T-helper 1 cell treated with Interleukin-12 subunit alpha and Interleukin-12 subunit beta and Interleukin-4 antibody, amounts not matched to agents 30 ng/mL and 1 ng/mL, for 36 hours (primary cell): Measurements from ENCODE around the gene TPCN2. TPM values are rescaled to one million over a fixed set of nuclear protein-coding genes. Genes with fewer than 3 reads are reported as not detected.
"Not testable (repeated sequence)": the region's sequence is repeated elsewhere in the genome, so short reads cannot be mapped to it uniquely, and the experiment has no call there.

Experiments used
- intact Hi-C: fragments of 100-400 bp; cut with micrococcal nuclease; formaldehyde crosslinking; loops from one replicate; pipeline ENCODE4 v1.15.1; 2024
- total RNA-seq: library from RNA; stranded (reverse); gene quantifications from 2 replicates; pipeline ENCODE4 v1.2.3, GENCODE V29; 2022

The TPCN2 gene
- total RNA-seq, 1 donor from 2014 or later: 20.4 TPM

DNA sequence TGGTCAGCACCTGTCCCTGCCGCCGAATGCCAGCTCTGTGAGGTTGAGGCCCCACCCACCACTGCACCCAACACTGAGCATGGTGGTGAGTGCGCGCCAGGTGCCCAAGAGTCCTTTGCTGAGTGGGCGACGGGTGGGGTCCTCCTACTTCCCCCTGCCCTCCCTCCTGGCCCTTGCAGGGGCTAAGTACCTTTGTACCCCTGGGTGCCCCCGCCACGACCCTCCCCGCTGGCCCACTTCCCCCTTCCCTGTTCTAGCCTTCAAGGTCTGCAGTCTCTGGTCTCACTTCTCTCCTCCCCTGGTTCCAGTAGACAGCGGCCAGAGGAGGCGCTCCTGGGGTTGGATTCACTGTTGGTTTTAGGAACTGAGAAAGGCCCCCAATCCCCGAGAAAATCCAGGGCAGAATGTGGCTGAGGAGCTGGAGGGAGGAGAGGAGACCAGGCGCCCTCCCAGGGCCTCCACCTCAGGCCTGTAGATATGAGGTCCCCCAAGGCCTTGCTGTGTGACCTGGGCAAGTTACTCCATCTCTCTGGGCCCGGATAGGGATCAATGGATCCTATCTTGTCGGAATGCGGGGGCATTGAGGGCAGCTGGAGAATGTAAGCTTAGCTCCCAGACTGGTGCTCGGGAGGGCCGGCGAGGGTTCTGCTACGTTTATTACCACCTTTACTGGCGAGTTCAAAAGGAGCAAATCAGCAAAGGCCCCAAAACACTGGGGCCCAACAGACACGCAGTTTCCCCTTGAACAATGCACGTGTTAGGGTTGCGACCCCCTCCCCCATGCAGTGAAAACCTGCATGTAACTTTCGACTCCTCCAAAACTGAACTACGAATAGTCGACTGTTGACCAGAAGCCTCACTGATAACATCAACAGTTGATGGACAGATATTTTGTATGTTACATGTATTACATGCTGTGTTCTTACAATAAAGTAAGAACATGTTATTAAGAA lies 75.1 kb downstream of the TPCN2 start:
- intact Hi-C loops: loop anchor here (2.0 kb wide), 2 partner anchors 43 to 173 kb away; no protein-coding TSS in a partner anchor

GRCh38 chr11:69125861-69126260 lies 77.1 kb downstream of the TPCN2 start:
- intact Hi-C loops: loop anchor here (2.0 kb wide), 1 partner anchor 41 kb away; no protein-coding TSS in a partner anchor

GRCh38 chr11:69126286-69126685 lies 77.6 kb downstream of the TPCN2 start:
- intact Hi-C loops: no loop called here

DNA sequence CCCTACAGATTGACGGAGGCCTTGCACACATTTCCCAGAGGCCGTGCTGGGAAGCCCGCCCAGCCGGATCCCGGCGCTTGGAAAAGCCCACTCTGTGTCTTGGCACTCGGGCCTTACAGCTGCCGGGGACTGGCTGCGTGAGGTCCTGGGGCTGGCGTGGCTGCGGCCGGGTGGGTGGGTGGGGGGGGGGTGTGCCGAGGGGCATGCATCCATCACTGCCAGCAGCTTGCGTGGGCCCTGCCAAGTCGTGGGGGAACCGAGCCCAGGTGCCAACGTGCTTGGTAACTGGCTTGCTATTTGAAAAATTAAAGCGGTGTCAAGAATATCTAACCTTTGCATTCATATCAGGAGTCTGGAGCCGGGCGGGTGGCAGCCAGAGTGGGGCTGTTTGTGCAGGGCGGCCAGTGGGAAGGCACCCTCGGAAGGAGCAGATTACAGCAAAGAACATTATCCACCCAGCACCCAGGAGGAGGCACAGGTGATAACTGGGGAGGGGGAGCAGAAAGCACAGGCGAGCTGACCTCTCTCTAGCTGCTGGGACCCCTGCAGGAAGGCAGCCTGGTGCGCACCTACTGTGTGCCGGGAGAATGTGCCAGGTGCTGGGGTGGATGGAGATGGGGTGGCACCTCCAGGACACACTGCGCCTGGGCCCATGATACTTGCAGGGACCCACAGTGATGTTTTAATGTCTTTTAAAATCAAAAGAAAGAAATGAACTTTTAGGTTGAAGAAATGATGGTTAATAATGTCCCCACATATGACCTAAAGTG lies 78.5 kb downstream of the TPCN2 start:
- intact Hi-C loops: no loop called here

DNA sequence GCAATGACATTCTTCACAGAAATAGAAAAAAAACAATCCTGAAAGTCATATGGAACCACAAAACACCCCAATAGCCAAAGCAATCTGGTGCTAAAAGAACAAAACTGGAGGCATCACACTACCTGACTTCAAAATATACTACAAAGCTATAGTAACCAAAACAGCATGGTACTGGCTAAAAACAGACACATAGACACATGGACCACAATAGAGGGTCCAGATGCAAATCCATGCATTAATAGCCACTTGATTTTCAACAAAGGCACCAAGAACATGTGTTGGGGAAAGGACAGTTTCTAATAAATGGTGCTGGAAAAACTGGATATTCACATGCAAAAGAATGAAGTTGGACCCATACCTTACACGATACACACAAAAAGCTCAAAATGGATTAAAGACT lies 79.2 kb downstream of the TPCN2 start:
- intact Hi-C loops: no loop called here

DNA sequence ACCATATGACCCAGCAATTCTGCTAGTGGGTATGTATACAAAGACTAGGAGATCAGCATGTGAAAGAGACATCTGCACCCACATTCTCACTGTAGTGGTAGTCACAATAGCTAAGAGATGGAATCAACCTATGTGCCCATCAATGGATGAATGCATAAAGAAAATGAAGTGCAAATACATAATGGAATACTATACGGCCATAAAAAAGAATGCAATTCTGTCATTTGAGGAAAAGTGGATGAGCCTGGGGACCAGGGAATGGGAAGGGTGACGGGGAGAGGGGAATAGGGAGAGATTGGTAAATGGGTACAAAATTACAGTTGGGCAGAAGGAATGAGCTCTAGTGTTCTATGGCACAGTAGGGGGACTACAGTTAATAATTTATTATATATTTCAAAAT lies 80.3 kb downstream of the TPCN2 start:
- intact Hi-C loops: no loop called here

- intact Hi-C loops: no loop called here
Measured at GRCh38 chr11:69129647-69130046, 80.9 kb downstream of the TPCN2 start.

- intact Hi-C loops: no loop called here
Measured at GRCh38 chr11:69130654-69131053, 81.9 kb downstream of the TPCN2 start.

DNA sequence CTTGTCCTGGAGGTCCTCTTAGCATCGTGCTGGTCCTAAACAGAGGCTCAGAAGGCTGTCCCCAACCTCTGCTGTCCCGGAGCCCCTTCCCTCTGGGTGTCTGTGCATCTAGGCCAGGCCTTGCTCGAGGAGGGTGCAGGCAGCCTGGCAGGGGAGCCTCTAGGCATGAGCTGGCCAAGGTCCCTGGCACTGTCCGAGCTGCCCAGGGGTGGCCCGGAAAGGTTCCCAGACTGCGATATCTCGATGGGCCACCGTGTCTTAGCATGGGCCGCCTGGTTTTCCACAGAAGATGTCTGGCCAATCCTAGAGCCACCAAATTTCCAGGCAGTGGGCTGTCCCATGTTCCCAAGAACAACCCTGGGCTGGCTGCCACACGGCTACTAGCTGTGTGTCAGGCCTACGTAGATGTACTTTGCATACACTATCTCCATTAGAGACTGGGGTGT lies 82.4 kb downstream of the TPCN2 start:
- intact Hi-C loops: no loop called here

DNA sequence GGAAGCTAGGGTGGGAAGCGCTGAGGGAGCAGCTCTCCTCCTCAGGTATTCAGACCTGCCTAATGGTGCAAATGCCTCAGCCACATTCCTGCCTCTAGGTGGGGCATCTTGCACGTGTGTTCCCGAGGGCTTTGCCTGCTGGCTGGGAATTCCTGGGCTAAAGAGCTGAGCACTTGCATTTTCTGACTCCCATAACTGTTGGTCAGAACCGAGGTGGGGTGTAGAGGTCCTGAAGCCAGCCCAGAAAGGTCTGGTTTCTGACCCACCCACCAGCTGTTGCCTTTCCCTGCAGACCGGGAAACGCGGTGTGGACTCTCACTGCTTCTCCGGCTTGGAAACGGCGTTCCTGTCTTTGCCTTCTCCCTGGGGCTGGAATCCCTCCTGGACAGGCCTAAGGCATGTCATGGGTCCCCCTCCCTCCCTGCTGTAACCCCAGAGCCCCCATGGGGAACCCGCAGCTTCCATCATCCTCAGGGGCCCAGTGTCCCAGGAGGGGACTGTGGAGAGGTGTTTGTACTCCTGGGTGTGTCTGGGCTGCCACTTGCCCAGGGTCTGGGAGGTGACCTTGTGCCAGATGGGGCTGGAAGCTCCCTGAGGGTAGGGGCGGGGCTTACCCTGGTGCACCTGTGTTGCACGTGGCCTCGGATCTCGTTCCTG lies 83.0 kb downstream of the TPCN2 start:
- intact Hi-C loops: no loop called here

DNA sequence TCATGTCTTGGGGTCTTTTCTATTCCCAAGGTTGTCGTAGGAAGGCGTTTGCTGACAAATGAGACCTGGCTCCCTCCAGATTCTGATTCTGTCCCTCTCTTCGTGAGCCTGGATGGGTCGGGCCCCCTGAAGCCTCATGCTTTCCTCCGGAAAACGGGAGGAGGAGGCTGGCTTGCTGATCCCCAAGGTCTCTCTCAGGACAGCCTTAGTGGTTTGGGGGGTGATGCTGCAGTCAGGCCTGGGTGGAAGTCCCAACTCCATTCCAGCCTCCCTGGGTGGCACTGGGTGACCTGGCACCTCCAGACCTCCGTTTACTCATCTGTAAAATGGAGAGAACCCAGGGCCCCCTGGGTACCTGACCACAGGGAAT lies 83.6 kb downstream of the TPCN2 start:
- intact Hi-C loops: no loop called here

DNA sequence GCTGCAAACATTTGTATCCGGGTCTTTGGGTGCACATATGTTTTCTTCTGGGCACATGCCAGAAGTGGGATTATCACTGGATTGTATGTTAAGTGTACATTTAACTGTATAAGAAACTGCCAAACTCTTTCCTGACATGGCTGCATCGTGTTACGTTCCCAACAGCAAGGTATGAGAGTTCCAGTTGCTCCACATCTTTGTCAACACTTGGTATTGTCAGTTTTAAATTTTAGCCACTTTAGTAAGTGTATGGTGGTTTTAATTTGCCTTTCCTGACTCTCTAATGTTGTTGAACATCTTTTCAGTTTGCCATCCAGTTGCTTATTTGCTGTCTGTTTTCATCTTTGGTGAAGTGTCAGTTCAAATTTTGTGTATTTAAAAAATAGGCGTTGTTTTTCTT lies 84.5 kb downstream of the TPCN2 start:
- intact Hi-C loops: no loop called here

GRCh38 chr11:69134182-69134581 lies 85.5 kb downstream of the TPCN2 start:
- intact Hi-C loops: not testable (repeated sequence)

GRCh38 chr11:69134957-69135356 lies 86.2 kb downstream of the TPCN2 start:
- intact Hi-C loops: no loop called here

DNA sequence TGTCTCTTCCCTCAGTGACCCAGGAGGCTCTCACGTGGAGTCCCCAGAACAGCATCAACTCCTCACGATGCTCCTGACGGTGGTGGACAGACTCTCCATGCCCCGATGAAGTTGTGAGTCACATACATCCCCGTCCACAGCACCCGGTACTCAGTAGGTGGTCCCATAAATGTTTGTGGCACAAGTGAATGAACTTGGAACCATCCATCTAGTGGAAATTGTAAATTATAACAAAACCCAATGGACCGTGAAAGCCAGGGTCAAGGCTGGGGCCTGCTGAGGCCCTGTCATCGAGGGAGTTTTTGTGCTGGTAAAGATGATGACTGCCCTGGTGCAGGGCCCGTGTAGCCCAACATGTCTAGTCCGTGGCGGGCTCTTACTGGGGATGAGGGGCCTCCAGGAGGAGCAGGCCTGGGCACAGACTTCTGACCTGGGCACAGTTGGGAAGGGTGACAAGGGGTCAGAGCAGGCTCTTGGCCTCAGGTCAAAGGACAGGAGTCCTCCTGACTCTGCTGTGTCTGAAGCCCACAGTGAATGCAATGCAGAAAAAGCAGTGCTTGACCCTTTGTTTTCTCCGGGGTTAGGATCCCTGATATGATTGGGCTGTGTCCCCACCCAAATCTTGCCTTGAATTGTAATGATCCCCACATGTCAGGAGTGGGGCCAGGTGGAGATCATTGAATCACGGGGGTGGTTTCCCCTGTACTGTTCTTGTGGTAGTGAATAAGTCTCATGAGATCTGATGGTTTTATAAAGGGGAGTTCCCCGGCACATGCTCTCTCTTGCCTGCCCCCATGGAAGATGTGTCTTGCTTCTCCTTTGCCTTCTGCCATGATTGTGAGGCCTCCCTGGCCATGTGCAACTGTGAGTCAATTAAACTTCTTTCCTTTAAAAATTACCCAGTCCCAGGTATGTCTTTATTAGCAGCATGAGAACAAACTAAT lies 87.0 kb downstream of the TPCN2 start:
- intact Hi-C loops: no loop called here

DNA sequence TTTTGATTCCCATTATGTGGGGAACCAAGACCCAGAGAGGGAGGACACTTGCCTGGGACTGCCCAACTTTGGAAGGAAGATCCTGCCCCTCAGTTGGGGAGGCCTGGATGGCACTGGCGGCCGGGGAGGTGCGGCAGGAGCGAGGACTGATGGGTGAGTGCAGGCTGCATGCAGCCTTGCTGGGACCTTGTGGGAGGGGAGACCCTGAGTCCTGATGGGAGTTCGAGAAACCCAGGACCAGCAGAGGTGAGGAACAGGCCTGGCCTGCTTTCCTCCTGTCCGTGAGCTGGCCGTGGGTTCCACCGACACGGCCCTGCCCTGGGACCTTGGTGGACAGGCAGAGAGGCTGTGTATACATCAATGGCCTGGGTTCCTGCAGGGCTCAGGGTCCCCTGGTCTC lies 87.7 kb downstream of the TPCN2 start:
- intact Hi-C loops: no loop called here

DNA sequence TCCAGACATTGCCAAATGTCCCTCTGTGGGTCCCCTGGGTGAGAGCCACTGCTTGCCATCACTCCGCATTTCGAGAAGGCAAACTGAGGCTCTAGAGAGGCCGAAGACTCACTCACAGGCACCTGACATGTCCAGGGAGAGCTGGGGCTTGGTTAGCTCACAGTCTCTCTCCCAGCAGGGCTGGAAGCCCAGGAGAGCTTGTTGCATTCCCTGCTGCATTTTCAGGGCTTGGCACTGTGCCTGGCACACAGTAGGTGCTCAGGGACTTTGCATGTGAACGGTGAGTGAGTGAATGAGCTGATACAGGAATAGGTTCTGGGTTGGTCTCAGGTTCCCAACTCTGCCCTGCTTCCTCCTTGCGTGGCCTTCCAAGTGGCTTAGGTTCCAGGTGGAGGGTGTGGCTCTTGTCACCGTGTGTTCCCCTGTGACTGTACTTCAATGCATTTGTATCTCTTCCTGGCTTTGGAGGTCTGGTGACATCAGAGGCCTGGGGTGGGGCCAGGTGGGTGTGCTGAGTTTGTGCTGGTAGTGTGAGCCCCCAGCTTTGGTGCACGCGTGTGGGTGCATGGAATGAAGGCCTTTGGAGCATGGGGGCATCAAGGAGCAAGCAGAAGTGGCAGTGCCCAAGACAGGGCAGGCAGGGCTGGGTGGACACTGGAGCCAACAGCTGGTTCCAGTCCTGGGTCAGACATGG lies 88.6 kb downstream of the TPCN2 start:
- intact Hi-C loops: no loop called here

GRCh38 chr11:69138265-69138664 lies 89.5 kb downstream of the TPCN2 start:
- intact Hi-C loops: no loop called here

GRCh38 chr11:69140161-69140560 lies 91.4 kb downstream of the TPCN2 start:
- intact Hi-C loops: not testable (repeated sequence)

- intact Hi-C loops: no loop called here
Measured at GRCh38 chr11:69140635-69141034, 91.9 kb downstream of the TPCN2 start.
